GM18861 (cell line): ENCODE results near the gene KIF1B.

Experiments
- ATAC-seq: cut with Tn5 transposase; IDR thresholded peaks from one replicate; pipeline ENCODE4 v1.9.1; 2021; ENCODE audit not compliant: unreplicated experiment

The KIF1B gene

DNA sequence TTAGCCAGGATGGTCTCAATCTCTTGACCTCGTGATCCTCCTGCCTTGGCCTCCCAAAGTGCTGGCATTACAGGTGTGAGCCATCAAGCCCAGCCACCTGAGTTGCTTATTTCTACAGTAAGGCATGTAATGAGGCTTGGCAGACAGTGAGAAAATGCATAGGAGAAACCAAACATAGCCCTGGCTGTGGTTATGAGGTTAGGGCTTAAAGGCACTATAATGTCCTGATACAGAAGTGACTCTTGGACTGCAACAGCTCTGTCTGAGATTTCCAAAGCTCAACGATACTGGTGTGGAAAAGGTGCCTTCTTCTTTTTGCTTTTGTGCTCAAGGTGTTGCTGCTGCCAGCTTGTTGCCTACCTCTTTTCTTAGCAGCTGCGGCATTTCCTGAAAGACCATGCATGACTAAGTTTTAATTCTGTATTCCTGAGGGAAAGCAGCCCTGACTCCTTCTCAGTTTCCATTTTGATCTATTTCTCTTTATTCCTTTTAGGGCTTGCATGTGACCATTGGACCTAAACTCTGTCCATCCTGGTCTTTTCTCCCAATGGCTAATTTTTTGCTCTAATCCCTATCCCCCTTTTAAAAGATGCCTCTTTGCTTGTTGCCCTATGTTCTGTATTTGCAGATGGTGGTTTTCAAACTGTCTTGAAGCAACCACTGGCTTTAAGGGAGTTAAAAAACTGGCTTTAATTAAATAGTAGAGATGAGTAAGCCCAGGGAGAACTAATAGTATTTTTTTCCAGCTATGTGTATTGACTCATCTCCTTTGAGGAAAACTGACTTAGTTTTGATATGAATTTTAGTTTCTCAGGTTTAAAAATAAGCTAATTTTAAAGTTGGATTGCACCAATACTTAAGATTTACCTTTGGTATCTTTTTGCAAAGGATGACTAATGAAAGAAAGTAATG lies 70.3 kb downstream of the KIF1B start:
- ATAC-seq, result no peak

DNA sequence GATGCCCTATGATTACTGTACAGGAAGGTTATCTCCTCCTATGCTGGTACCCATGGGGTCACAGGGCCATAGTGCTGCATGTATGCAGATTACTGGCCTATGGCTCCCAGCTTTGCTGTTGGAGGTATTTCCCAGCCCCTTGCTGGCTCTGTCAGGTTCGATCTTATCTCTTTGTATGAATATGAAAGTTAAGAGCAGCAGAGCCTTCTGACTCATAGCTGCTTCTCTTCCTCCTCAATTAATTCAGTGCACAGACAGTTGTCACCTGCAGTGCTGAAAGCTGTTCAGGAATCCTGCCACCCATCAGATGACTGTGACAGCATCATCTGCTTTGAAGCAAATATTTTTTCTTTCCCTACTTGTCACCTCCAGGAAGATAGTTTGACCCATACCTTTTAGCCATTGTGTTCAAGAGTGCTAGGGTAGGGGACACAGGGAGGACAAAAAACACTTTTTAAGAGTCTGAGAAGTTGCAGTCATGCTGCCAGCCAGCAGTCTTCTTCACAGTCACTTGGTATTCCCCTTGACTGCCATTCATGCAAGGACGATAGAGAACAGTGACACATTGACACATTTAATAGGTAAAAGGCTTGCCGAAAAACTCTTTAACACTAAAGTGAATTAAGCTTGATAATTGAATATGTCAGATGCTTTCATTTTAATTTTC lies 73.1 kb downstream of the KIF1B start:
- ATAC-seq, result no peak

DNA sequence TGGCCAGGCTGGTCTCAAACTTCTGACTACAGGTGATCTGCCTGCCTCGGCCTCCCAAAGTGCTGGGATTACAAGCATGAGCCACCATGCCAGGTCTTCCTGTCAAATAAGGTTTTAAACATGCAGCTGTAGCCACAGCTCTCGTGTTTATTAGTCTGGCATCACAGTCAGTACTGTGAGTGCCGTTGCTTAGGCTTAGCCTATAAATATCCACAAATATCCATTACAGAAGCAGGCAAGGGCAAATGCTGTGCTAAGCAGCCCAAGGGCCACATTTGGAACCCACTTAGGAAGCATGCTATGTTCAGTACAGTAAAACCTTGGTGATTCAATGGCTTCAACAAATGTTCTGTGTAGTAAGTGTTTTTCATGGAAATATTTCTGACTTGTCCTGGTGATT lies 75.9 kb downstream of the KIF1B start:
- ATAC-seq, result no peak

DNA sequence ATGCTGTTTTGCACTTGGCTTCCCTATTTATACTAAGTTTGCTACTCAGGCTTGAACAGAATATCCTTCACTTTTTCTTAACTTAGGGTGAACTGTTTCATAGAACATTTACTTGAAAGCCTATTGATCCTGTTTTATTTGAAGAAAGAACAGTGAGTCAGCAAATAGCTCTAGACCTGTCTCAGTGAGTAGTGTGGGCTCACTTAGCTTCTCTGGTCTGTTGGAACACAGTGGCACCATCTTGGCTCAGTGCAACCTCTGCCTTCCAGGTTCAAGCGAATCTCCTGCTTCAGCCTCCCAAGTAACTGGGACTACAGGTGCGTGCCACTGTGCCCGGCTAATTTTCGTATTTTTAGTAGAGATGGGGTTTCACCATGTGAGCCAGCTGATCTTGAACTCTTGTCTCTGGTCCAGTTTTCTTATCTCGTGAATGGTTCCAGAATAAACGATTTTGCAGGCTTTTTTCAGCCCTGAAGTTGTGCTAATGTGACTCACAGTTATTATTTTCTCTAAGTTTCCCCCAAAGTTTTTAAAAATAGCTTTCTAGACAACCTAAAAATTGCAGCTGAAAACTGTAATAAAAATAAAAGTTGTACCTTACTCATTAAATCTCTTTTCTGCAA lies 76.8 kb downstream of the KIF1B start:
- ATAC-seq, result no peak

DNA sequence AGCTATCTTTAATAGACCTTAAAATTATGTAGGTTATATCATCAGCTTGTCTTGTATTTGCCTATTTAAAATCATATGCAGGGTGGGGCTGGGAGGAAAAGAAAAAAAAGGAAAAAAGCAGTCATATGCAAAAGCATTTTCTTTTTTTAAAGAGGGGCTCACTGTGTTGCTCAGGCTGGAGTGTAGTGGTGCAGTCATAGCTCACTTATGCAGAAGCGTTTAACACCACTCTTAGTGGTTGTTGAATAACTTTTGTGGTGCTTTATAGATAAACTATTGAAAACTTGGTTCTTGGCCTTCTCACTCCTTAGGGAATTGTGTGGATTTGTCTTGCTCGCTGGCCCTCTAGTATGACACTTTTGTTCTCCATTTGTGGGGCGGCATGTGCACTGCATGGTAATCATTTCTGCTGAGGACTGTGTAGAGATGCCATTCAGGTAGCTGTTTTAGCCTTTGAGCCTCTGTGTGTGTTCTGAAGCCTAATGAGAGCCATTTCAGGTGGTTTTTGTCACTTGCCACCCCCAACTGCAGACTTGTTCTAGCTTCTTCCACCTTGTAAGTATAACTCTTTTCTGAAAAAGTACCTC lies 77.8 kb downstream of the KIF1B start:
- ATAC-seq, result no peak

DNA sequence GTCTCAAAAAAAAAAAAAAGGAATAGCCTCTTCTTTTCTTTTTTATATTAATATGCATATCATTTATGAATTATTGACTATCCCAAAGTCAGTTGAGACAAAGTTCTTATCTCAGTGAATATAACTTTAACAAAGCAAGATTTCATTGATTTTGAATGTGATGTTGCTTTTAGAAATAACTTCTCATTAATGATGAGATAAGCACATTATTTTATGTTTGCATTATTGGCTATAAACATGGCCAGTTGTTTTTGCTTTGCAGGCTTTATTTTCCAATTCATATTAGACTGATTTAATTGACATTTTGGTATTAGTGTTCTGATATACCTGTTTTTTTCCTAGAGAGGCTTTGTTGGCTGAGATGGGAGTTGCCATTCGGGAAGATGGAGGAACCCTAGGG lies 81.3 kb downstream of the KIF1B start:
- no peak for ATAC-seq

DNA sequence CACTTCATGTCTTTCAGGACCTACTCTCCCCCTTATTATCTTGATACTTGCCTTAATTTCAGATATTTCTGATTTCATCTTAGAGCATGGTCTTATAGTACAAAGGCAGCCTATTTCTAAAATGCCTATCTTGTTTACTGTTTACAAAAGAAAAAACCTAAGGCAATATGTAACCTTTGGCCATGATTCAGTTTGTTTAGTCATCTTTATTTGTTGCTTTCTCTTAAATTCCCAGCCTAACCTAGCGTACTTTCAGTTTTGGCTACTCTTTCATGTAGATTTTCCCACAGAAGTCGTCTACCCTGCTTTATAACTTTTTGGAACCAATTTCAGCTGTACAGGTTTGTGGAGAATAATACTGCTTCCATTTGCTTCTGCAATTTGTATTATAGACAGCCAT lies 81.8 kb downstream of the KIF1B start:
- ATAC-seq, result no peak

DNA sequence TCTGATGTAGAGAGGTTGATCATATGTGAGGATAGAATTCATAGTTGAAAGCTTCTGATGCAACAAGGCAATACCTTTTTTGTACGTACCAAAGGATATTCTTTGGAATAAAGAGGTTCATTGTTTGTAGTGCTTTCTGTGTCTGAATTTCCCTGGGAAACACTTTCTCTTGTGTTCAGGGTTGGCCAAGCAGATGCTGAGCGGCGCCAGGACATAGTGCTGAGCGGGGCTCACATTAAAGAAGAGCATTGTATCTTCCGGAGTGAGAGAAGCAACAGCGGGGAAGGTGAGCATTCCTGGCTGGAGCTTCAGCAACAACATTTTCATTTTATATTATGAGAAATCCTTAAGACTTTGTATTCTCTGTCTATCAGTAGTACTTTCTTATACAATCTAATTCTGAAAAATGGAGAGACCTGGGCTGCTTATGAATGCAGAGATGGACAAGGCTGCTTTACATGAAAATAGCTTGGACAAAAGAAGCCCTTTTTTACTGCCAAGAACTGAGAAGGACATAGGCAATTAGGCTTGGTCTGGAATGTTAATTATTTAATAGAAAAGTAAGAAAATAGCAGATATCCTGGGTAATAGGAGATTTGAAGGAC lies 85.2 kb downstream of the KIF1B start:
- ATAC-seq, result no peak

DNA sequence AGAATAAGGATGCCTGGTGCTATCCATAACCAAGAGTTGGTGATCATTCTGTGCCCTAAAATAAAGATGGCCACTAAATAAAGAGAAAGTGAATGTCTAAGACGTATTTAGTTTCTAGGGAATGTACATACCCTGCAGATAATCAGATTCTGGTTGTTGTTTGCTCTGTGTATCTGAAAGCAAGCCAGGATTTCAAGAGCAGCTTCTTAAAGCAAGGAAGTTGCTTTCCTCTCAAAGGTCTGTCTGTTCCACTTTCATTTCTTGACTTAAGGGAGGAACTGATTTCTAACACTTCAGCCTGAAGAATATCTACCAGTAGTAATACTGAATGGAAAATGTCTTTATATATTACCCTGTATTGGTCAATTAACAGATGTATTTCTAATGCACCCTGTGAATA lies 88.8 kb downstream of the KIF1B start:
- no peak for ATAC-seq

DNA sequence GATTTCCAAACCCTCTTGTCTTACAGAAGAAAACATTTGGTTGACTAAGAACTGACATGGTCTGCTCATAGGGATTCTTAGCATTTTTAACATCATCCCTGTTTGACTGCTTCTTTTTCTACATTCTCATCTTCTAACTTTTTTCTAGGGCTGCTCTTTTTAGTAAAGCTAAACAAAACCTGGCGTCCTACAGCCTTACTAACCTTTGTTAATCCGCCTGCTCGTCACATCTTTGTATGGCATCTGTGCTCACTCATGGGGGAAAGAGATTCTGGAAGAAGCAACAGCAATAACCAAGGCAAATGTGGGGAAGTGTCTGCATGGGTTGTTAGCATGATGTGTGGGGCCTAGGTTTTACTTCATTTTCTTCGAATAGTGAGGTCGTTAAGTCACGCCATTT lies 92.0 kb downstream of the KIF1B start:
- ATAC-seq, result no peak

DNA sequence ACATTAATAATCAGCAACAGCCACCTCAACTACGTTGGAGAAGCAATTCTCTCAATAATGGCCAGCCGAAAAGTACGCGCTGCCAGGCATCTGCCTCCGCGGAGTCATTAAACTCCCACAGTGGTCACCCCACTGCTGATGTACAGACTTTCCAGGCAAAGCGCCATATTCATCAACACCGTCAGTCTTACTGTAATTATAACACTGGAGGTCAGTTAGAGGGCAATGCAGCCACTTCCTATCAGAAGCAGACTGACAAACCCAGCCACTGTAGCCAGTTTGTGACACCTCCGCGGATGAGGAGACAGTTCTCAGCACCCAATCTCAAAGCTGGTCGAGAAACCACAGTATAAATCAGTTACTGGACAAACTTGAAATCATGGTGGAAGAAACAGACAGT lies 93.9 kb downstream of the KIF1B start:
- ATAC-seq, result no peak

DNA sequence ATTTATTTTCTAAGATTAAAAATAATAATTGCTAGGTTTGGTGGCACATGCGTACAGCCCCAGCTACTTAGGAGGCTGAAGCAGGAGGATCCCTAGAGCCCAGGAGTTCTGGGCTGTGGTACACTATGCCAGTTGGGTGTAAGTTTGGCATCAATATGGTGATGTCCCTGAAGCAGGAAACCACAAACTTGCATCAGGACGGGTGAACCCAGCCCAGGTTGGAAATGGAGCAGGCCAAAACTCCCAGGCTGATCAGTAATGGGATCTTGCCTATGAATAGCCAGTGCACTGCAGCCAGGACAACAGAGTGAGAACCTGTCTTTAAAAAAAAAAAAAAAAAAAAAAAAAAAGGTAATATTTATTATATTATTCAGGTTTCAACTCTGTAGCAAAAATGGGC lies 96.1 kb downstream of the KIF1B start:
- ATAC-seq, result no peak

DNA sequence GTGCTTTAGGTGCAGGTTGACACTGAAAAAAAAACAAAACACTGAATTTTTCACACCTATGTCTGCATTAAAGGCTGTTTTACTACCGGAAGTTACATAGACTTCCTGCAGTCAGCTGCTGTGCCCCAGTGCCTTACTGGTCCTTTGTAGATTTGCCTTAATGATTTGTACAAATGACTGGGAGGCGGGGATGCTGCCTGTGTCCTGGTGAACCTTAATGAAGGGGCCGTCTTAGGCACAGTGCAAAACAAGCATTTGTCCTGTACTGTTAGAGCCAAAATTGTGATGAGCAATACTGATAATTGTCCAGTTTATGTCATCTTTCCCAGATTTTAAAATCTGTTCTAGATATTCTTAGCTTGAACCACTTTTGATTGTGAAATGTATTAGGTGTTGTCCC lies 97.6 kb downstream of the KIF1B start:
- no peak for ATAC-seq

DNA sequence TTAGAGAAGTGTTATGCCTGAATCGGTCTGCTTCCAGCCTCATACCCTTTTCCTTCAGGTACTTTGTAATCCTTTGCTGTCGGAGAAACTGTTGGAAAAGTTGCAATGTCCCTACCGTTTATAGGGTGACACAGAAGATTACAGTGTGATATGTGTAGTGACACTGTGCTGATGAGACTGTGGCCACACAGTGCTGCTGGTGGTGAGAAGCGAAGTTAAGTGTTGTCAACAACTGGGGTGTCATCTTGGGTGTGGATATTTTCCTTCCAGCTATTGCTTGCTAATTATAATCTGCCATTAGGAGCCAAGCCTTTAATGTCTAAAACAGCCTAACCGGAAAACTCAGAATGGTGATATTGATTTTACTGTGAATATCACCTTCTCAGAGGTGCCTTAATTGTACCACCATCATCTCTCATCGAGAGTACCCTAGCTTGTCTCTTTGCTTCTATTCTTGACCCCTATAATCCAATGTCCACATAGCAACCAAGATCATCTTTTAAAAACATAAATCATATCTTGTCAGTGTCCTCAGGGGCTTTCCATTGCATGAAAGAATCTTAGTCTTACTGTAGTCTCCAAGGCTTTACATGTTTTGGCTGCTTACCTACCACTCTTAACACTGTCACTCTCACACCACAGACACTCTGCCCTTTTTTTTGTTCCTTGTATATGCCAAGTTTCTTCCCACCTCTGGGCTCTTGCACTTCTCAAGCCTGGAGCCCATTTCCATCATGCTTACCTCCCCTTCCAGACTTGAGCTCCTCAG lies 99.1 kb downstream of the KIF1B start:
- ATAC-seq, result no peak

DNA sequence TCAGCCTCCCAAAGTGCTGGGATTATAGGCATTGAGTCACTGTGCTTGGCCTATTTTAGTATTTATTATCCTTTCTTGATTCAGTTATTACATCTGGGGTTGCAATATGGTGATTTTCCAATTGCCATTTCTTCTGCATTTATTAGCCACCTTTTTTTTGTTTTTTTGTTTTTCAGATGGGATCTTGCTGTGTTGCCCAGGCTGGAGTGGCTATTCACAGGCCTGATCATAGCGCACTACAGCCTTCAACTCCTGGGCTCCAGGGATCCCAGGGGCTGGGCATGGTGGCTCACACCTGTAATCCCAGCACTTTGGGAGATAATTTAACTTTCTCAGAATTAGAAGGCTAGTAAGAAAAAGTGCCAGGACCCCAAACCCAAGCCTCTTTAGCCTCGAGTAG lies 106.4 kb downstream of the KIF1B start:
- ATAC-seq, result no peak

DNA sequence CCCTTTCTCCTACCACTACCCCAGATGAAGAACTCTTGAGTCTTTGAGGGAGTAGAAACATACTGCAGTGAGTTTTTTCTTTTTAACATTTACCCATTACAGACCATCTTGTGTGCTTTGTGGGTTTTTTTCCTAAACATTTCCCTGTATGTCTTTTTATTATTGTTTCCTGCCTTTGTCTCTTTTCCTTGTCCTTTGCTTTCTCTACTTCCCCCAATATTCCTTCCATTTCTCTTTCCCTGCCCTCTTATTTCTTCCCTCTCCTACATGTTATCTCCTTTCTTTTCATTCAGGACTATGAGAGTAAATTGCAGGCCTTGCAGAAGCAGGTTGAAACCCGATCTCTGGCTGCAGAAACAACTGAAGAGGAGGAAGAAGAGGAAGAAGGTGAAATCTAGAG lies 109.4 kb downstream of the KIF1B start:
- no peak for ATAC-seq

DNA sequence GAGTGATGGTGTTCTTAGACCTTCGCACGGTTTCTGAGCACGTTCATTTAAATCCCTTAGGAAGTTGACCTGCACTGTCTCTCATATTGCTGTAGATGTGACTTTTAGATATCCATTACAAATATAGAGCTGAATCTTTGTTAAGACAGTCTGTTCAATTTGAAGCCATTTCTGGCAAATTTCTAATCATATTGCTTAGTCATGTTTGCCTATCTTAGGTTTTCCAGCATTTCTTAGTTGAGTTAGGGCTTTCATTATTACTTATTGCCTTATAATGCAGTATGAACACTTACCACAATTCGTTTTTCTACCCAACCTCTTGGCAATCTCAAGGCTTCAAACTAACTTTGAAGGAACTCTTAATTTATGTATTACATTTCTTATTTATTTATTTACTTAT lies 110.0 kb downstream of the KIF1B start:
- ATAC-seq, result no peak

DNA sequence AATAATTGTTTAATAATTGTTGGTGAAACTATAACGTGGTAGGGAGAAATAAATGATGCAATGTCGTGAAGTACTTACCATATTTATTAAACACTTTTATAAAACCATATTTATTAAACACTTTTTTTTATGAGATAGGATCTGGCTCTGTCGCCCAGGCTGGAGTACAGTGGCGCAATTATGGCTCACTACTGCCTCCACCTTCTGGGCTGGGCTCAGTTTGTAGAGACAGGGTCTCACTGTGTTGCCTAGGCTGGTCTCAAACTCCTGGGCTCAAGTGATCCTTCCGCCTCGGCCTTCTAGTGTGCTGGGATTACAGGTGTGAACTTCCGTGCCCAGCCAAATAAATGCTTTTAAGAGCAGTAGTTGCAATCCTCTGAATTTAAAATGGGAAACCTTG lies 112.5 kb downstream of the KIF1B start:
- ATAC-seq, result no peak

DNA sequence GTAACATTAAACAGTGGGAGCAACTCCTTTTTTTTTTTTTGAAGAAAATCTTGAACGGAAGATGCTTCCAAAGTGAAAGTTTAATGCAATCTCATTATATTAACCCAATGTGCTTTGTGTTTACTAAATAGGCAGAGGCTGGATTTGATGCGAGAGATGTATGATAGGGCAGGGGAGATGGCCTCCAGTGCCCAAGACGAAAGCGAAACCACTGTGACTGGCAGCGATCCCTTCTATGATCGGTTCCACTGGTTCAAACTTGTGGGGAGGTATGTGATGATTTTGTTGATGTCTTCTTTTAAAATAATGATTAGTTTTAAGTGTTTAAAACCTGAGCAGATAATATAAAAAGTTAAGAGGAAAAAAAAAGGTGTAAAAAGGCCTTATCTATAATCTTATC lies 114.3 kb downstream of the KIF1B start:
- no peak for ATAC-seq

DNA sequence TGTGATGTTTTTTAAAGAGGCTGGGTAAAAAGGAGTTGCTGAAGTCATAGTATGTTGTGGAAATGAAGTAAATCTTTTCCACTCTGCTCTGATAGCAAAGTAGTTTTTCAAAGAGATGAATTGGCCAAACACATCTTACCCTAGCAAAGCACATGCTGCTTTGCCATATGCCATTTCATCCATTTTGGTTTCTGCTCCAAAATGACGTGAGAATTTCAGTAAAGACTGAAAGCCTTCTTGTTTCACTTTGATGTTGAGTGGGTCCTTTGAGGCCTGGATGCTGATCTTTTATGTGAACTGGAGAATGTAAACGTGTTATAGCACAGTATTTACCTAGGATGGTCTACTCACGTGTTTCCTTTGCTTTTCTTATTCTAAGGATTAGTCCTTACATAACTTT lies 115.2 kb downstream of the KIF1B start:
- ATAC-seq, result no peak

DNA sequence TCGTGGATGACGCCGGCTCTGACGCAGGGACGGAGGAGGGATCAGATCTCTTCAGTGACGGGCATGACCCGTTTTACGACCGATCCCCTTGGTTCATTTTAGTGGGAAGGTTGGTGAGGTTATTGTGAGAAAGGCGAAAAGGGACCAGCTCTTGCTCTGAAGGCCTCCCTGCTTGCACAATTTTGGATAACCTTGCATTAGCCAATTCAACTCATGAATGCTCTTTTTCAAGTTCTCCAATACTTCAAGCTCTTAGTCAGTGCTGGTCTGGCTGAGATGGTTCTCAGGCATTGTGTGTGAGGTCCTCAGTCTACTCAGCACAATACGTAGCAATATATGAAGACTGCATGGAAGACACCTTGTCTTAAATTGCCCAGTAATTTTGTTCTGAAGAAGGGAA lies 115.9 kb downstream of the KIF1B start:
- ATAC-seq, result no peak
